Muscle of leg (tissue), 11 donors: ENCODE measurements around the gene HSPA6. TPM values are rescaled to one million over a fixed set of nuclear protein-coding genes. Genes with fewer than 3 reads are reported as not detected.
"Not testable (repeated sequence)": the region's sequence is repeated elsewhere in the genome, so short reads cannot be mapped to it uniquely, and the experiment has no call there.

Experiments
- DNase-seq: peaks from one replicate; pipeline ENCODE4 v3.0.0; 2013
- H3K27ac ChIP-seq: one replicate; pipeline ENCODE4 v1.5.1; 2013; ENCODE audit warnings: mild to moderate bottlenecking, low read length, control low read depth
- H3K27me3 ChIP-seq: one replicate; pipeline ENCODE4 v1.6.1; 2013; ENCODE audit warnings: low read length; ENCODE audit not compliant: control insufficient read depth, insufficient read depth
- H3K36me3 ChIP-seq: one replicate; pipeline ENCODE4 v1.6.1; 2013; ENCODE audit warnings: low read length; ENCODE audit not compliant: control insufficient read depth, insufficient read depth
- H3K4me1 ChIP-seq: one replicate; pipeline ENCODE4 v1.6.1; 2013; ENCODE audit warnings: low read length; ENCODE audit not compliant: control insufficient read depth, insufficient read depth
- H3K4me3 ChIP-seq: one replicate; pipeline ENCODE4 v1.5.1; 2013; ENCODE audit warnings: low read length, control low read depth
- H3K9me3 ChIP-seq: replicated peaks from 2 replicates; pipeline ENCODE4 v1.6.1; 2013; ENCODE audit warnings: low read depth, low read length; ENCODE audit not compliant: control insufficient read depth
- WGBS: methylation state at CpG from one replicate; pipeline ENCODE4 v1.1.5; 2013; ENCODE audit warnings: missing lambda C conversion rate; ENCODE audit not compliant: insufficient coverage; 5-methylcytosine and 5-hydroxymethylcytosine counted together
- polyA plus RNA-seq, 8 donors: library from polyadenylated mRNA; unstranded; fragments of 120-200 nt; gene quantifications; one replicate each; pipeline versions ENCODE4 v1.2.1 to v1.2.3, GENCODE V29; 2013; ENCODE audit warnings: inconsistent platforms in 1 of 8, low replicate concordance in 1 of 8; ENCODE audit not compliant: insufficient read length in 8 of 8, insufficient read depth in 1 of 8
- total RNA-seq: library from RNA; stranded (reverse); fragments of 120-200 nt; gene quantifications from one replicate; pipeline ENCODE4 v1.2.4, GENCODE V29; 2013

Gene HSPA6
- total and polyA plus RNA-seq, 9 donors: 0.31 to 0.84 (median 0.58) TPM

- no peaks in the 10 kb centered on the region for H3K4me1 ChIP-seq
- H3K9me3 ChIP-seq: no peaks in the 10 kb centered on the region
- DNase-seq: no peak
- H3K27me3 ChIP-seq: no peaks in the 10 kb centered on the region
- H3K27ac ChIP-seq: no peak within 1 kb of the TSS
- no peak within 1 kb of the TSS for H3K4me3 ChIP-seq
- WGBS: no CpG with 5 or more reads among the region's 2 CpGs
- H3K36me3 ChIP-seq: no peaks in the 10 kb centered on the region
Measured at GRCh38 chr1:161549652-161550051, 25.3 kb downstream of the HSPA6 start, which contains the start of gene FCGR3A. TSS of gene FCGR3A (minus strand) at chr1:161549818. CDS start at chr1:161549736, 82 bp downstream.

GRCh38 chr1:161550942-161551341 is 26.6 kb downstream of the HSPA6 start:
- not testable (repeated sequence) for H3K36me3 ChIP-seq, H3K27me3 ChIP-seq, H3K9me3 ChIP-seq, H3K27ac ChIP-seq, H3K4me3 ChIP-seq, DNase-seq, H3K4me1 ChIP-seq
- WGBS: 90% methylated on average over 2 of the region's 5 CpGs

- not testable (repeated sequence) for H3K4me1 ChIP-seq, H3K4me3 ChIP-seq, H3K27me3 ChIP-seq, DNase-seq, H3K36me3 ChIP-seq, H3K9me3 ChIP-seq, H3K27ac ChIP-seq
- no CpG with 5 or more reads among the region's 2 CpGs for WGBS
Measured at GRCh38 chr1:161553631-161554030, 29.3 kb downstream of the HSPA6 start.

- not testable (repeated sequence) for H3K27ac ChIP-seq, H3K9me3 ChIP-seq, H3K4me3 ChIP-seq, H3K36me3 ChIP-seq, H3K27me3 ChIP-seq, DNase-seq, H3K4me1 ChIP-seq
- WGBS: no CpG with 5 or more reads among the region's 3 CpGs
Measured at GRCh38 chr1:161554340-161554739, 30.0 kb downstream of the HSPA6 start.

GRCh38 chr1:161554815-161555417 is 30.6 kb downstream of the HSPA6 start:
- not testable (repeated sequence) for H3K4me1 ChIP-seq, H3K4me3 ChIP-seq, H3K36me3 ChIP-seq, H3K27ac ChIP-seq, H3K9me3 ChIP-seq, DNase-seq, H3K27me3 ChIP-seq
- no CpG with 5 or more reads among the region's 1 CpG for WGBS

GRCh38 chr1:161556143-161556542 is 31.8 kb downstream of the HSPA6 start:
- H3K36me3 ChIP-seq, H3K4me1 ChIP-seq, H3K9me3 ChIP-seq, H3K27ac ChIP-seq, H3K4me3 ChIP-seq, DNase-seq, H3K27me3 ChIP-seq: not testable (repeated sequence)
- WGBS: no CpG with 5 or more reads among the region's 3 CpGs

GRCh38 chr1:161556990-161557389 is 32.6 kb downstream of the HSPA6 start:
- no CpG with 5 or more reads among the region's 2 CpGs for WGBS

GRCh38 chr1:161557506-161558450 is 33.4 kb downstream of the HSPA6 start:
- not testable (repeated sequence) for H3K27me3 ChIP-seq, H3K9me3 ChIP-seq, DNase-seq, H3K4me1 ChIP-seq, H3K27ac ChIP-seq, H3K36me3 ChIP-seq, H3K4me3 ChIP-seq
- WGBS: 86% methylated on average over 1 of the region's 6 CpGs

More at GRCh38 chr1:161556990-161557389, 32.6 kb downstream of the HSPA6 start:
- H3K27ac ChIP-seq, H3K36me3 ChIP-seq, DNase-seq, H3K4me1 ChIP-seq, H3K27me3 ChIP-seq, H3K9me3 ChIP-seq, H3K4me3 ChIP-seq: not testable (repeated sequence)

GRCh38 chr1:161560960-161561715 is 36.8 kb downstream of the HSPA6 start:
- DNase-seq: peak; percentile 81
- whole genome bisulfite sequencing: no CpG with 5 or more reads among the region's 4 CpGs
- not testable (repeated sequence) for H3K27me3 ChIP-seq, H3K36me3 ChIP-seq, H3K4me1 ChIP-seq, H3K9me3 ChIP-seq, H3K27ac ChIP-seq, H3K4me3 ChIP-seq

- not testable (repeated sequence) for H3K36me3 ChIP-seq, H3K9me3 ChIP-seq, H3K4me3 ChIP-seq, H3K4me1 ChIP-seq, H3K27ac ChIP-seq, DNase-seq, H3K27me3 ChIP-seq
- no CpG with 5 or more reads among the region's 3 CpGs for WGBS
Measured at GRCh38 chr1:161562441-161562840, 38.1 kb downstream of the HSPA6 start.
